ENCODE data around the gene CTNNA3. TPM values are rescaled to one million over a fixed set of nuclear protein-coding genes. Genes with fewer than 3 reads are reported as not detected.
"Not testable (repeated sequence)": the region's sequence is repeated elsewhere in the genome, so short reads cannot be mapped to it uniquely, and the experiment has no call there.

CTNNA3 gene
- total RNA-seq, 1 experiment from 2014 or later: not detected

DNA sequence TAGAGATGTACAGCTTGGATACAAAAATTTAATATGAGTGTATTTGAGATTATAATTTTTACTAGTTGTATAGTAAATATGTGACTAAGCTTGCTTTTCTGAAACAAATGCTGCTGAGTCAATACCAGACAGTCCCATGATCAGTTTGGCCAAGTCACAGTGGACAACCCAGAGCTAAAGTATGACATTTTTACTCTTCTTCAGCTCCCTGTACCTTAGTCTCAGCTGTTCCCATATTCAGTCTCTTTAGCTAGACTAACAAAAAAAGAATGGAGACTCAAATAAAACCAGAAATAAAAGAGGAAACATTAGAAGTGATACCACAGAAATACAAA is 189.3 kb downstream of the CTNNA3 start:
- DNase-seq (ENCODE audit: low read depth): no peak

DNA sequence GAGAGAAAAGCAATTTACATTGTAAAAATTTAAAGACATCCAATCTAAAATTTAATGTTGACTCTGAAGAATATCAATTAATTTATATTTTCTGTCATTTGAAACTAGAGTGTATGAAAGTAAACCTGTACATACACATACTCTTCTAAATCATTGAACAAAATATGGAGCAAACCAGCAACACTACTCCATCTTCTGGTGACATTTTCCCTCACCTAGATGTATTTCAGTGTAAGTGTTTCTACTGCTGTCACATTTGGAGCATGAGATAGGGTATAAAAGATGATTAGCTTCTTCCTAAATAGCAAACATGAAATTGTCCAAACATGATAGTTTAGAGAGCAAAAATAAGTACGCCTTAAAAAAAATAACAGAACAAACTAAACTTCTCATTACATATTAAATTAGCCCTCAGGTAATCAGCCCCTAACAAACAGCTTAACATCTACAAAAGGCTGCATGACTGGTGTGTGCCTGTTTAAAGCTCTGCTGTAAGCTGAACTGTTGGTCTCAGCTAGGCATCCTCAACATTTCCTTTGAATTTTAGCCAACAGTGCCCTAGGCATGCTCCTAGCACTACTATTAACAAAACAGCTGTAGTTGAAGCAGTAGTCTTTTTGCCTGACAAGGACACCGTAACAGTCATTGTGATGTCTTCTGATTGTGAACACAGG is 189.8 kb downstream of the CTNNA3 start:
- DNase-seq (ENCODE audit: low read depth): no peak

- DNase-seq (ENCODE audit: low read depth): no peak
These were observed 203.5 kb downstream of the CTNNA3 start for GRCh38 chr10:67492317-67493019.

DNA sequence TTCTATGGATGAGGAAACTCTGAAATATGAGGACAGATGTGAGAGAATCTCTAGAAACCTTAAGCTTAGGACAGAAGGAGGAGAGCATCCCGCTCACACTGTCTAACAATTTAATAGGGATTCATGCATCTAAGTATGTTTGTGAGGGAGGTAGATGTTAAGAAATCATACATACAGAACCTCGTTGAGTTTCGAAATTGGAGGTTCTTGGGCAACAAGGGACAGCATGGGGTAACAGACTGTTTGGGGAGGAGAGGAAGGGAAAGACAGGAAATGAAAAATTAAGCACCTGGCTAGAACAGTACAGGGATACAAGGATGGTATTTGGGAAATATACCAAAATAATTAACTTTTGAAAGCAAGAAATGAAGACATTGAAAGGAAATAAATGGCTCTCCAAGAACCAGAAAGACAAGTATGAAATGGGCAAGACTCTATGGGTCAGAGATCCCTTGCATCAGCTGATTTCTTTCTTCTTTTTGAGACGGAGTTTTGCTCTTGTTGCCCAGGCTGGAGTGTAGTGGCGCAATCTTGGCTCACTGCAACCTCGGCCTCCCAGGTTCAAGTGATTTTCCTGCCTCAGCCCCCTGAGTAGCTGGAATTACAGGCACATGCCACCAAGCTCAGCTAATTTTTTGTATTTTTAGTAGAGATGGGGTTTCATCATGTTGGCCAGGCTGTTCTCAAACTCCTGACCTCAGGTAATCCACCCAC is 207.9 kb downstream of the CTNNA3 start:
- DNase-seq (ENCODE audit: low read depth): no peak

GRCh38 chr10:67487199-67487598 is 208.8 kb downstream of the CTNNA3 start:
- no peak for DNase-seq (ENCODE audit: low read depth)

- no peak for DNase-seq (ENCODE audit: low read depth)
These were observed 218.1 kb downstream of the CTNNA3 start for GRCh38 chr10:67477868-67478267.

- DNase-seq (ENCODE audit: low read depth): no peak
These were observed 219.8 kb downstream of the CTNNA3 start for GRCh38 chr10:67476201-67476600.

GRCh38 chr10:67473850-67474633 is 222.0 kb downstream of the CTNNA3 start:
- no peak for DNase-seq (ENCODE audit: low read depth)

DNA sequence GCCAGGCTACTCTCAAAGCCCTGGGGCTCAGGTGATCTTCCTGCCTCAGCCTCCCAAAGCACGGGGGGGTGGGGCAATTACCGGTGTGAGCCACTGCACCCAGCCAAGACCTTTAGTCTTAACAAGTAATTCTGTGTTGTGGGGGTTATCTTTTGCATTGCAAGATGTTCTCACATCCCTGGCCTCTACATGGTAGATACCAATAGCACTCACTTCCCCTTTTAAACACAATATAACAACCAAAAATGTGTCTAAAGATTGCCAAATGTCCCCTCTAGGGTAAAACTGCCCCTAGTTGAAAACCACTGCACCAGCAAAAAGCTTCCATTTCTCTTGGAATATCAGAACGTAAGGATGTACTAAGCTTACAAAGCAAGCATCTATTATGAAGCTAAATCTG is 225.0 kb downstream of the CTNNA3 start:
- no peak for DNase-seq (ENCODE audit: low read depth)

GRCh38 chr10:67464278-67464677 is 231.7 kb downstream of the CTNNA3 start:
- DNase-seq (ENCODE audit: low read depth): no peak

GRCh38 chr10:67452892-67453291 is 243.1 kb downstream of the CTNNA3 start:
- no peak for DNase-seq (ENCODE audit: low read depth)

- DNase-seq (ENCODE audit: low read depth): no peak
These were observed 257.2 kb downstream of the CTNNA3 start for GRCh38 chr10:67438605-67439304.

DNA sequence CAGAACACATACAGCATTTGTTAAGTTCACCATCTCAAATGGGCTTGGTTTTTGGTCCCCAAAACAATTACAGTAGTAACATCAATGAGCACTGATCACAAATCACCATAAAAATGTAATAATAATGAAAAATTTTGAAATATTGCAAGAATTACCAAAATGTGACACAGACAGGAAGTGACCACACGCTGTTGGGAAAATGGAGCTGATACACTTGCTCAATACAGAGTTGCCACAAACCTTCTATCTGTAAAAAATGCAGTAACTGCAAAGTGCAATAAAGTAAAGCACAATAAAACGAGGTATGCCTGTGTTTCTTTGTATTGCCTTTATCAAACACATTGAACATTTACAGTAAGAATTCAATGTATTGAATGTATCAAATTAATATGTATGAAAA is 262.7 kb downstream of the CTNNA3 start:
- DNase-seq (ENCODE audit: low read depth): no peak

- no peak for DNase-seq (ENCODE audit: low read depth)
These were observed 293.4 kb downstream of the CTNNA3 start for GRCh38 chr10:67402620-67403019.

GRCh38 chr10:67401711-67402110 is 294.3 kb downstream of the CTNNA3 start:
- no peak for DNase-seq (ENCODE audit: low read depth)

GRCh38 chr10:67386841-67387533 is 309.0 kb downstream of the CTNNA3 start:
- not testable (repeated sequence) for DNase-seq (ENCODE audit: low read depth)

GRCh38 chr10:67386260-67386659 is 309.7 kb downstream of the CTNNA3 start:
- no peak for DNase-seq (ENCODE audit: low read depth)

DNA sequence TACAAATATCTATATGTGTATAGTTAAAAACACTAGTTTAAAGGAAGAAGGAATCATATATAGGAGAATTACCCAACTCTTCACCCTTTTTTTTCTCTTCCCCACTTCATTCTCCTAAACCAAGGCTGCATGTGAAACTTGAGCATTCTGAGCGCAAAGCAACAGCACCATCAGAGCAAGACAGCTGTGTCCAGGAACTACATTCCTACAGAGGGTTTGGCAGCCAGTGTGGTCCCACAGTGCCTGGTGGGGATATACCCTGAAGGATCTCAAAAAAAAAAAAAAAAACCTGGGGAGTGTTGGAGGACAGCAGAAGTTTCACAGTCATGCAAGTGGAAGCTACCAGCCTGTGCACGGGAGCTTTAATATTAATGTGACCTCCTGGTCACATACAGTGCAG is 310.4 kb downstream of the CTNNA3 start:
- DNase-seq (ENCODE audit: low read depth): no peak

DNA sequence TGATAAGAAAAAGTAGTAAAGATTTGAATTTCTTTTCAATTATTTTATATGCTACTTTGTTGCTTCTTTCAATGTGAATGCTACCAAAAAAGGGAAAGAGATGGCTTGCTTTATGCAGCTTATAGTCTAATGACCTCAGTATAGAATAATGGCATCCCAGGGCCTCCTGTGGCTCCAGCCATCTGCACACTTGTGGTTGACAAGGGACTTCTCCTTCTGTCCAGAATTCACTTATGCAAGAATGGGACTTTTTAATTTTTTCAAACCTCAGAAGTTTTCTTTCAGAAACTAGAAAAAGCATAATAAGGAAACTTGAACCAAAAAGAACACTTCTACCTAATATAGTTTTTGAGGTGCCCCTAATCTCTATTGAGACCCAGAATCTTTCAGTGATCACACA is 310.9 kb downstream of the CTNNA3 start:
- no peak for DNase-seq (ENCODE audit: low read depth)

- no peak for DNase-seq (ENCODE audit: low read depth)
These were observed 364.7 kb downstream of the CTNNA3 start for GRCh38 chr10:67331121-67331910.
